ENCODE results near the gene FZD7. TPM values are rescaled to one million over a fixed set of nuclear protein-coding genes. Genes with fewer than 3 reads are reported as not detected.

The FZD7 gene
- polyA plus RNA-seq, 1 donor (not counting 4 experiments of a cell fraction or from before 2014, with no cell fraction given): 1.3 TPM

DNA sequence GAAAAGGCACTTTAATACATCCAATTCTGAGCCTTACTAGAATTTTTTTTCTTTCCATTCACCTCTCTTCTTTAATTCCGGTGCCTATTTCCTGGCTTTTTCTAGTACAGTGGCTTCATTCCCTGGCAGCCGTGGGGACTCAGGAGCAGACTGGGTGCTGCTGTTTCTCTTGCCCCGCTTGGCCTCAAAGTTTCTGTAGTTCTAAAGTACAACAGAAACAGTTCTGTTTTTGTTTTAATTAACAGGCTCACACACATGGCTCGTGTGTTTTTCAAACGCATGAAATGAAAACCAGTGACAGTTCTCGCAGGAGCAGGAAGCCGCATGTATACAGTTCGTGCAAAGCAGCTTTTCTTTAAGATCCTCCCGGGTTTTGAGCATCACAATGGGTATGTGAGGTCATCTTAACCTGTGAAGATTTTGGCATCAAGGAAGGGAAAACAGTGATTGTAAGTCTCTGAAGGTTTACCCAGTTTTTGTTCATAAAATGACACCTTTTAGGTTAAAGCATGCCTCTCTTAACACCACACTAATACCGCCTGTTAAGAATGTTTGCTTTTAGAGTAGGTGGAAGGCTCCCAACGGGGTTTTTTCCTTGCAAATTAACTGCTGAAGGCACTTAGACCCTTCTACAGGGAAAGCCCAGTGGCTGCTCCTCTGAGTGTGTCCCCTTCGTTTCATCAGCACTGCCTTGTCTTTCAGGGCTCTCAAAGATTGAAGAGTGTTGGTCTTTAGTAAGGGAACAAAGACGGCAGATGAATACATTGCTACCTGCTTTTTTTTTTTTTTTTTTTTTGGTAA lies 5.8 kb downstream of the FZD7 start:
- Histone ChIP-seq H2AFZ (ENCODE audit: control insufficient read depth, low read length) (no peak overlapping the region), H3K4me1 (ENCODE audit: control insufficient read depth, extremely low read depth, insufficient read depth, low read length) (peaks cover 5% of the 10 kb centered on the region), H3K9me1 (ENCODE audit: control insufficient read depth, extremely low read depth, insufficient read depth, low read length) (no peaks in the 10 kb centered on the region), H3K4me2 (ENCODE audit: control insufficient read depth, extremely low read depth, insufficient read depth, low read depth, low read length) (no peak overlapping the region), H3K36me3 (ENCODE audit: control insufficient read depth in 2 of 2, extremely low read depth in 1 of 2, insufficient read depth in 2 of 2, low read length in 2 of 2) (no peaks in the 10 kb centered on the region), H4K20me1 (ENCODE audit: control insufficient read depth, extremely low read depth, insufficient read depth, low read length) (no peaks in the 10 kb centered on the region), H3K27me3 (ENCODE audit: control insufficient read depth, extremely low read depth, insufficient read depth, low read length) (peaks cover 13% of the 10 kb centered on the region), H3K27ac (ENCODE audit: control insufficient read depth, insufficient read depth, low read length) (no peak overlapping the region), H3K9me3 (ENCODE audit: control insufficient read depth, low read depth, low read length) (no peaks in the 10 kb centered on the region), H3K9ac (ENCODE audit: control insufficient read depth, extremely low read depth, insufficient read depth, low read length) (no peak overlapping the region), H3K79me2 (ENCODE audit: control insufficient read depth, insufficient read depth, low read length) (no peaks in the 10 kb centered on the region), H3K4me3 (ENCODE audit: control insufficient read depth in 2 of 3, extremely low read depth in 1 of 3, insufficient read depth in 2 of 3, low read depth in 1 of 3, low read length in 3 of 3) (no peak overlapping the region)
- FAIRE-seq (no peak), DNase-seq (ENCODE audit: low read depth, low spot score) (no peak)
- TF ChIP-seq, protein P1, sequence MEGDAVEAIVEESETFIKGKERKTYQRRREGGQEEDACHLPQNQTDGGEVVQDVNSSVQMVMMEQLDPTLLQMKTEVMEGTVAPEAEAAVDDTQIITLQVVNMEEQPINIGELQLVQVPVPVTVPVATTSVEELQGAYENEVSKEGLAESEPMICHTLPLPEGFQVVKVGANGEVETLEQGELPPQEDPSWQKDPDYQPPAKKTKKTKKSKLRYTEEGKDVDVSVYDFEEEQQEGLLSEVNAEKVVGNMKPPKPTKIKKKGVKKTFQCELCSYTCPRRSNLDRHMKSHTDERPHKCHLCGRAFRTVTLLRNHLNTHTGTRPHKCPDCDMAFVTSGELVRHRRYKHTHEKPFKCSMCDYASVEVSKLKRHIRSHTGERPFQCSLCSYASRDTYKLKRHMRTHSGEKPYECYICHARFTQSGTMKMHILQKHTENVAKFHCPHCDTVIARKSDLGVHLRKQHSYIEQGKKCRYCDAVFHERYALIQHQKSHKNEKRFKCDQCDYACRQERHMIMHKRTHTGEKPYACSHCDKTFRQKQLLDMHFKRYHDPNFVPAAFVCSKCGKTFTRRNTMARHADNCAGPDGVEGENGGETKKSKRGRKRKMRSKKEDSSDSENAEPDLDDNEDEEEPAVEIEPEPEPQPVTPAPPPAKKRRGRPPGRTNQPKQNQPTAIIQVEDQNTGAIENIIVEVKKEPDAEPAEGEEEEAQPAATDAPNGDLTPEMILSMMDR (optimal IDR thresholded peaks at IDR 0.05 in 1 of 3, IDR thresholded peaks at IDR 0.05 in 1 of 3, conservative IDR thresholded peaks at IDR 0.05 in 1 of 3; ENCODE audit: extremely low read depth in 1 of 3, insufficient read depth in 2 of 3, low read length in 3 of 3): no peak
- TF ChIP-seq EZH2 (IDR thresholded peaks at IDR 0.05; ENCODE audit: low read length): no peak
- dilution Hi-C loops (cut with MboI; ENCODE audit: extremely low pct_ligation_motif_present, low sequenced_read_pairs): no loop called here

DNA sequence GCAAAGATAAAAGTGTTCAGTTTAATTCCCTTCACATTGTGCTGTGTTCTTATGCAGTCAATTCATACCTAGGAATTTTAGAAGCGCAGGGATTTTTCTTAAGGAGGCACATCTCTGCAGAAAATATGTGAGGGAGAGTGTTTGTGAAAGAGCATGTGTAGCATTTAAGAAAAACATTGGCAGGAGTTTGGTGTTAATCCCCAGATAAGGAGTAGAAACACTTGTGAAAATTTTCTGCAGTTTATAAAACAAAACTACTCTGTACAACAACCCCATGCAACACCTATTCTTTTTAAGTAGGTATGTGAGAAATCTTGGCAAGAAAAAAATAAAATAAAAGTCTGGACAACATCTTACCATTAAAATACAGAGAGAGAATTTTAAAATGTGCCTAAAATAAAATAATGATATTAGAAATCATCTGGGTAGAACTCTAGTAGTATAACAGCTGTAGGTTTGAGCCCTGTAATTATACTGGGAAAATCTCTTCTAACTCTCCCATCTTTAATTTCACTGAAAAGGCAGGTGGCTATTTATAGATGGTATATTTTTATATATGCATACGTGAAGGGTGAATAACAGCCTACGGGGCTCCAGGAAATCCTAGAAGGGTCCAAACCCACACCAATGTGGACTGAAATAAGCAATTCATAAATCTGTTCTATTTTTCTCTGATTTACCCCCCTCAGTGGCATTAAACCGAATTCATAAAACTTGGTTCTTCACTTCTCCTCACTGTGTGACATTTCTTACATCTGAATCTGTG lies 6.6 kb downstream of the FZD7 start:
- Histone ChIP-seq H3K4me3 (ENCODE audit: control insufficient read depth in 2 of 3, extremely low read depth in 1 of 3, insufficient read depth in 2 of 3, low read depth in 1 of 3, low read length in 3 of 3) (no peak overlapping the region), H4K20me1 (ENCODE audit: control insufficient read depth, extremely low read depth, insufficient read depth, low read length) (no peaks in the 10 kb centered on the region), H2AFZ (ENCODE audit: control insufficient read depth, low read length) (no peak overlapping the region), H3K36me3 (ENCODE audit: control insufficient read depth in 2 of 2, extremely low read depth in 1 of 2, insufficient read depth in 2 of 2, low read length in 2 of 2) (no peaks in the 10 kb centered on the region), H3K4me2 (ENCODE audit: control insufficient read depth, extremely low read depth, insufficient read depth, low read depth, low read length) (no peak overlapping the region), H3K9me3 (ENCODE audit: control insufficient read depth, low read depth, low read length) (no peaks in the 10 kb centered on the region), H3K27me3 (ENCODE audit: control insufficient read depth, extremely low read depth, insufficient read depth, low read length) (peaks cover 6% of the 10 kb centered on the region), H3K4me1 (ENCODE audit: control insufficient read depth, extremely low read depth, insufficient read depth, low read length) (peaks cover 2% of the 10 kb centered on the region), H3K9me1 (ENCODE audit: control insufficient read depth, extremely low read depth, insufficient read depth, low read length) (no peaks in the 10 kb centered on the region), H3K27ac (ENCODE audit: control insufficient read depth, insufficient read depth, low read length) (no peak overlapping the region), H3K79me2 (ENCODE audit: control insufficient read depth, insufficient read depth, low read length) (no peaks in the 10 kb centered on the region), H3K9ac (ENCODE audit: control insufficient read depth, extremely low read depth, insufficient read depth, low read length) (no peak overlapping the region)
- dilution Hi-C loops (cut with MboI; ENCODE audit: extremely low pct_ligation_motif_present, low sequenced_read_pairs): no loop called here
- TF ChIP-seq EZH2 (IDR thresholded peaks at IDR 0.05; ENCODE audit: low read length): no peak
- TF ChIP-seq, protein P1 (optimal IDR thresholded peaks at IDR 0.05 in 1 of 3, IDR thresholded peaks at IDR 0.05 in 1 of 3, conservative IDR thresholded peaks at IDR 0.05 in 1 of 3; ENCODE audit: extremely low read depth in 1 of 3, insufficient read depth in 2 of 3, low read length in 3 of 3): no peak
- DNase-seq (ENCODE audit: low read depth, low spot score): no peak
- no peak for FAIRE-seq

Measured in keratinocyte (primary cell).